KOPT-K1 (cell line): Measurements from ENCODE around the gene PDLIM5.
"Not testable (repeated sequence)": the region's sequence is repeated elsewhere in the genome, so short reads cannot be mapped to it uniquely, and the experiment has no call there.

ENCODE experiments used
- H3K27ac ChIP-seq: fragments of 200-600 bp; sonication (generic); 2 replicates; pipeline ENCODE4 v1.5.1; 2016; ENCODE audit warnings: antibody characterized with exemption, mild to moderate bottlenecking, low read depth, low read length; ENCODE audit not compliant: poor library complexity, severe bottlenecking
- H3K36me3 ChIP-seq: fragments of 200-600 bp; sonication (generic); 2 replicates; pipeline ENCODE4 v1.5.1; 2017; ENCODE audit warnings: antibody characterized with exemption, mild to moderate bottlenecking, low read length, moderate library complexity; ENCODE audit not compliant: insufficient read depth
- H3K9me3 ChIP-seq: fragments of 200-600 bp; sonication (generic); 2 replicates; pipeline ENCODE4 v1.5.1; 2017; ENCODE audit warnings: antibody characterized with exemption, low read length, mild to moderate bottlenecking; ENCODE audit not compliant: insufficient read depth, poor library complexity, severe bottlenecking

Gene PDLIM5

GRCh38 chr4:94488670-94489069 is 36.9 kb downstream of the PDLIM5 start:
- Histone ChIP-seq H3K36me3 (no peaks in the 10 kb centered on the region), H3K9me3 (no peaks in the 10 kb centered on the region), H3K27ac (no peak overlapping the region)

DNA sequence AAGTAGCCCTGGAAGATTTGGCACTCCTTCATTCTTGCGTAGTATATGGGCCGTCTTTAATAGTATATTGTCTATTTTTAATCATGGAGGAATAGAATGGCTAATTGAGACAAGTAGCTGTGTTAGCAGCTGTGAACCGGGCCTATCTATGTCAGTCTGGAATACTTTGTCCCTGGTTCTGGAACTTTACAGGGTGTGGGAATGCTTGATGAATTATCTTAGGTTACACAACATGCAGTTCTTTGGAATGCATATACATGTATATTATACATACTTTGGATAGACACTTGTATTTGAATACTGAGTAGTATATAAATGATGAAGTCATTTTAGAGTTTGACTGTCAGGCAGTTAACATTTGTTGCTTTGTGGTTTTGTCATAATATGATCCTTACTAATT is 37.4 kb downstream of the PDLIM5 start:
- H3K36me3 ChIP-seq, result no peaks in the 10 kb centered on the region
- no peak overlapping the region for H3K27ac ChIP-seq
- no peaks in the 10 kb centered on the region for H3K9me3 ChIP-seq

DNA sequence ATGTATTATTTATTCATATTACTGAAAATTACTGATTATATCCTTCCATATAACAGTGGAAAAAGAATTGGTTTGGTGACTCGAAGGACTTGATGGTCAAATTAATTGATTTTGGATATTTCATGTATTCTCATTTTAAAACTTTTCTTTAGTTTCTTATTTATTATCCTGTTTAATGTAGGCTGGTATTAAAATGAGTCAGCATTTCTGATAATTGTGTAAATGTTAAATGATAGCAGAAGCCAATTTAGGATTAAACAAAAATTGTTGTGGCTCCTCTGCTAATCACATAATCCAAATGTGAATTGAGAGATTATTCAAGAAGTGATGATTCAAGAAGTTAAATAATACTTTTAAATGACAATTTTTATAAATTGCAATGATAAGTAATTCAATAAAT is 38.7 kb downstream of the PDLIM5 start:
- Histone ChIP-seq H3K27ac (no peak overlapping the region), H3K9me3 (no peaks in the 10 kb centered on the region), H3K36me3 (no peaks in the 10 kb centered on the region)

- Histone ChIP-seq H3K36me3 (no peaks in the 10 kb centered on the region), H3K9me3 (no peaks in the 10 kb centered on the region), H3K27ac (no peak overlapping the region)
Observed at GRCh38 chr4:94491322-94491721, 39.6 kb downstream of the PDLIM5 start.

- Histone ChIP-seq H3K27ac (no peak overlapping the region), H3K36me3 (no peaks in the 10 kb centered on the region)
Observed at GRCh38 chr4:94495408-94495807, 43.7 kb downstream of the PDLIM5 start.

GRCh38 chr4:94497690-94498089 is 45.9 kb downstream of the PDLIM5 start:
- Histone ChIP-seq H3K36me3 (no peaks in the 10 kb centered on the region), H3K9me3 (no peaks in the 10 kb centered on the region), H3K27ac (no peak overlapping the region)

More at GRCh38 chr4:94495408-94495807, 43.7 kb downstream of the PDLIM5 start:
- H3K9me3 ChIP-seq, result no peaks in the 10 kb centered on the region

DNA sequence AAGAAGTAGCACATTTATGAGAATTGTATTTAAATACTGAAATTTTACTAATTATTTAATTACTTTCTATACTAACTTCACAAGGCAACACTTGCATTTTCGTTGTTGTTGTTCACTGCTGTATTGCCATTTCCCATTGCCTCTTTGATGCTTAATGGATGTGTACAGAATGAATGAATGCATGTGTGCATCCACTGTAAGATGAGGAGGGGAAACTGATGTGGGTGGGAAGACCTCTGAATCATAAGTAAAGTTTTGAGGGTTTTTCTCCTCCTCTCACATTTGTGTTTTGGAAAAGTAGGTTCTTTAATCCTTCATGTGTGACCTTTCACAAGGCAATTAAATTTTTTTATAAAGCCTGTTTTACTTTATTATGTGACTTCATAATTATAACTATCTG is 46.8 kb downstream of the PDLIM5 start:
- Histone ChIP-seq H3K36me3 (no peaks in the 10 kb centered on the region), H3K27ac (no peak overlapping the region), H3K9me3 (no peaks in the 10 kb centered on the region)

DNA sequence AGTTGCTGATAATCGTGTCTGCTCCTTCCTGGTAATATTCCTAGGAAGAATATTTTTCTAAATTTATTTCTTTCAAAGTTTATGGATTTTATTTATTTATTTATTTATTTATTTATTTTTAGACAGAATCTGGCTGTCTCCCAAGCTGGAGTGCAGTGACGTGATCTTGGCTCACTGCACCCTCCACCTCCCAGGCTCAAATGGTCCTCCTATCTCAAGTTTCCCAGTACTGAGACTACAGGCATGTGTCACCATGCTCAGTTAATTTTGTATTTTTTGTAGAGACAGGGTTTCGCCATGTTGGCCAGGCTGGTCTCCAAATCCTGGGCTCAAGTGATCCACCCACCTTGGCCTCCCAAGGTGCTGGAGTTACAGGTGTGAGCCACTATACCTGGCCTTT is 48.9 kb downstream of the PDLIM5 start:
- H3K27ac ChIP-seq, result no peak overlapping the region
- no peaks in the 10 kb centered on the region for H3K9me3 ChIP-seq
- no peaks in the 10 kb centered on the region for H3K36me3 ChIP-seq

GRCh38 chr4:94504545-94504944 is 52.8 kb downstream of the PDLIM5 start:
- H3K36me3 ChIP-seq, result no peaks in the 10 kb centered on the region
- H3K27ac ChIP-seq, result no peak overlapping the region
- no peaks in the 10 kb centered on the region for H3K9me3 ChIP-seq

DNA sequence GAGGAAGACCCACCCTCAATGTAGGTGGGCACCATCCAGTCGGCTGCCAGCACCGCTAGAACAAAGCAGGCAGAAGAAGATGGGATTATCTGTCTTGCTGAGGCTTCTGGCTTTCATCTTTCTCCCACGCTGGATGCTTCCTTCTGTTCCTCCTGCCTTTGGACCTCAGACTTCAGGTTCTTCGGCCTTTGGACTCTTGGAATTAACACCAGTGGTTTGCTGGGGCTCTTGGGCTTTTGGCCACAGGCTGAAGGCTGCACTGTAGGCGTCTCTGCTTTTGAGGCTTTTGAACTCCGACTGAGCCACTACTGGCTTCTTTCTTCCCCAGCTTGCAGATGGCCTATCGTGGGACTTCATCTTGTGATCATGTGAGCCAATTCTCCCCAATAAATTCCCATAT is 55.1 kb downstream of the PDLIM5 start:
- H3K9me3 ChIP-seq, result no peaks in the 10 kb centered on the region
- H3K27ac ChIP-seq, result no peak overlapping the region
- no peaks in the 10 kb centered on the region for H3K36me3 ChIP-seq

DNA sequence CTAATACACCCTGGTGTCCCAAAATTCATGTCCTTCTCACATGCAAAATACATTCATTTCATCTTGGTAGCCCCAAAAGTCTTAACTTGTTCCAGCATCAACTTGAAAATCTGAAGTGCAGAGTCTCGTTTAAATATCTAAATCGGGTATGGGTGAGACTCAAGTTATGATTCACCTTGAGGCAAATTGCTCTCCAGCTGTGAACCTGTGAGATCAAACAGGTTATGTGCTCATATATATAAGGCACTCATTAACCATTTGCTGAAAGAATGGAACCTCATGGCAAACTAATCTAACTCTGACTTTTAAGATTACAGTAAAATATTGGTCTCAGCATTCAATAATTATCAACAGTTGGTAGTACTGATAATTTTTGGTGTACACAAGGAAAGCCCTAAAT is 55.5 kb downstream of the PDLIM5 start:
- no peak overlapping the region for H3K27ac ChIP-seq
- no peaks in the 10 kb centered on the region for H3K9me3 ChIP-seq
- no peaks in the 10 kb centered on the region for H3K36me3 ChIP-seq

DNA sequence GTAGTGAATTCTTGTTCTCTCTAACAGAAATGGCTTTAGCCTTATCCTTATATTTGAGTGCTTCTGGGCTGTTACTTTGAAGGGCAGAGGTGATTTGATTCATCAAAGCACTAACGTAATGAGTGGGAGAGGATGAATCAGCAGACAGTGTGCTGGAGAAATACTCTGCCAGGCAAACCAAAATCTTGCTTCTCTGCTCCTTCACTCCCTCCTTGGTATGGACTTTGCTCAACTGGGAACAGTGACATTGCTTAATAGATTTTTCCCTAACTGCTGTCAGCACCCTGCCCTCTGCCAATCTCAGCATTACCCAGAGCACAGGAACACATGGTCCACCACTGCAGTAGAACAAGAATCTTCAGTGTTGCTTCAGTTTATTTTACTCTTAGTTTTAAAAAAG is 56.0 kb downstream of the PDLIM5 start:
- Histone ChIP-seq H3K27ac (no peak overlapping the region), H3K36me3 (no peaks in the 10 kb centered on the region), H3K9me3 (no peaks in the 10 kb centered on the region)

DNA sequence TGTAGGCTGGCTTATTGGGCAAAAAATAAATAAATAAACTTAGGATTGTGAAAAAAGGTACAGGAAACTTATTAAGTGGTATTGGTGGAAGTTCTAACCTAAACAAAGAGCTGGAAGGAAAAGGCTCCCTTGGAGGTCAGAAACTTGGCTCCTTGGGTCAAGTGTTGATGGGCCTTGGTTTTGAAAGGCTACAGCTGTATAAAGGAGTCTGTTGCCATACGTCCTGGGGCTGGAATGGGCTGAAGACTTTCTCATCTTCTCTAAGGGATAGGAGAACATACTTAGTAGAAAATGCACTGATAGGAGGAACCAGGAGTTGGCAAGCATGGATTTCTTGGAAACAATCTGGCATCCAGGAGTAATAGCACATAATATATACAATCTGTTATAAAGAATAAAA is 56.6 kb downstream of the PDLIM5 start:
- Histone ChIP-seq H3K9me3 (no peaks in the 10 kb centered on the region), H3K27ac (no peak overlapping the region), H3K36me3 (no peaks in the 10 kb centered on the region)

DNA sequence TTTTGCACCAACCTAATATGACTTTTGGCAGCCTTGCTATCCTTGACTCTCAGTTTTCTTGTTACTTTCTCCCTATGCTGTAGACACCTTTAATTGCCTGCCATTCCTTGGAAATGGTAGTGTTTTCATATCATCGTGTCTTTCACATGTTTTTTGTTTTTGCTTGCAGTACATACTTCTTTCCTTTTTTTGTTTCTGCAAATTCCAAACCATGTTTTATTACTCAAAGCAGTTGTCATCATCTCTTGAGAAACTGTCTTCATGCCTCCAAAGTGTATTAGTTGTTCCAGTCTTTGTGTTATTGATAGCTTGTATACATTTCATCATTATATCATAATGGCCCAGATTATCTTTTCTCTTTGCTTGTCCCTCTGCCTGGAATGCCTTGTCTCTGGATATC is 57.1 kb downstream of the PDLIM5 start:
- no peak overlapping the region for H3K27ac ChIP-seq
- no peaks in the 10 kb centered on the region for H3K36me3 ChIP-seq
- no peaks in the 10 kb centered on the region for H3K9me3 ChIP-seq

GRCh38 chr4:94511591-94511990 is 59.8 kb downstream of the PDLIM5 start:
- no peaks in the 10 kb centered on the region for H3K36me3 ChIP-seq
- H3K27ac ChIP-seq, result no peak overlapping the region
- no peaks in the 10 kb centered on the region for H3K9me3 ChIP-seq

- not testable (repeated sequence) for H3K27ac ChIP-seq, H3K36me3 ChIP-seq
Observed at GRCh38 chr4:94513532-94513931, 61.8 kb downstream of the PDLIM5 start.

DNA sequence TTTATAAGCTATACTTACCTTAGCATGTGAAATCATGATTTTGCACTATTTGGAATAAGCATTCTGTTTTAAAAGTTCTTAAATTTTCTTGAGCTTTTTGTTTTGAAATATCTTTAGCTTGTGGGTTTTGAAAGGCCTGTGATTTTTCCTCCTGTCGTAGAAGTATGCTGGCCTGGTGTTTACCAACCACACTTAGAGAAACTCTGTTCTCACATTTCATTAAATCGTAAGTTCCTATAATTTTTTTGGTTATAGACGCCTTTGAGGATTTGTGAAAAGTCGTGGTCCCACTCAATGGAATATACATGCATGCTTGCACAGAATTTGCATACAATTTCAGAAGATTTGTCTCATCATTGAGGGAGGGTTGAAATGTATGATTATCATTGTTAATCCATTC is 63.6 kb downstream of the PDLIM5 start:
- H3K9me3 ChIP-seq, result no peaks in the 10 kb centered on the region
- no peak overlapping the region for H3K27ac ChIP-seq
- H3K36me3 ChIP-seq, result no peaks in the 10 kb centered on the region

More at GRCh38 chr4:94513532-94513931, 61.8 kb downstream of the PDLIM5 start:
- H3K9me3 ChIP-seq, result not testable (repeated sequence)
